Motor neuron (in vitro differentiated cells): Measurements from ENCODE around the gene MKKS. TPM values are rescaled to one million over a fixed set of nuclear protein-coding genes. Genes with fewer than 3 reads are reported as not detected.
A peak's percentile ranks its signal among the peaks of the same experiment; 100 is the strongest.

ENCODE experiments used
- ATAC-seq, 8 experiments: fragments of 200-7000 bp; cut with Tn5 transposase; replicated peaks in 6 of 8; 2 replicates each; pipeline ENCODE4 v1.8.0; 2021; ENCODE audit warnings: mild to moderate bottlenecking in 8 of 8, moderate library complexity in 8 of 8
- H3K27ac ChIP-seq, 2 donors: fragments of 250-450 bp; sonication (Bioruptor Pico); 2 replicates each; pipeline ENCODE4 v1.9.0; 2021; ENCODE audit warnings: antibody characterized with exemption in 2 of 2, mild to moderate bottlenecking in 2 of 2, moderate library complexity in 1 of 2
- H3K4me1 ChIP-seq, 2 donors: fragments of 250-450 bp; sonication (Bioruptor Pico); replicated peaks in 1 of 2; 2 replicates each; pipeline ENCODE4 v1.6.1; 2021; ENCODE audit warnings: antibody characterized with exemption in 2 of 2, mild to moderate bottlenecking in 2 of 2, moderate library complexity in 1 of 2
- H3K4me3 ChIP-seq, 5 donors: fragments of 250-450 bp; sonication (Bioruptor Pico); 2 replicates each; pipeline ENCODE4 v1.9.0; 2021; ENCODE audit warnings: antibody characterized with exemption in 5 of 5, mild to moderate bottlenecking in 5 of 5, moderate library complexity in 4 of 5
- WGBS, 10 experiments: fragments of 450-650 bp; shearing (Covaris generic); methylation state at CpG; one replicate each; pipeline ENCODE4 v1.0.0; 2022; 5-methylcytosine and 5-hydroxymethylcytosine counted together
- in situ Hi-C, 9 experiments: fragments of 400-800 bp; cut with MboI; loops; one replicate each; pipeline ENCODE4 v1.15.0; 2021; ENCODE audit warnings: low sequenced_read_pairs in 9 of 9, low pct_unique_long_range_greater_than_20kb in 2 of 9; ENCODE audit not compliant: unreplicated experiment in 9 of 9
- total RNA-seq, 8 experiments: library from RNA; unstranded; fragments of 300-600 nt; gene quantifications; 2 replicates each; pipeline versions ENCODE4 v1.2.3 to v1.2.4, GENCODE V29; 2022

Gene MKKS
- 10 to 100 TPM in 7 of 8 experiments, 1 to 10 TPM in 1; 8.5 to 18.7 (median 14.1) TPM for total RNA-seq

- peak; percentile 69 to 80 (median 78) for ATAC-seq
- H3K4me3 ChIP-seq, result peak within 1 kb of the TSS; percentile 58 to 91 (median 80)
- in situ Hi-C loops, result loop anchor here in 3 of 9 experiments (10.0 to 25.0 kb wide), 4 partner anchors 447 to 1022 kb away; no protein-coding TSS in a partner anchor
- 0 to 1% (median 0%) methylated on average over 1 to 28 of the region's 73 CpGs; no CpG with 5 or more reads in 2 of the 10 experiments for WGBS, 10 experiments
- H3K27ac ChIP-seq, result peak within 1 kb of the TSS; percentile 87 to 88
- peaks cover 5 to 10% of the 10 kb centered on the region in 2 donors for H3K4me1 ChIP-seq
Observed at GRCh38 chr20:10433623-10434466, at the start of gene MKKS. MKKS (minus strand) TSS chr20:10434222; CDS start chr20:10413514, 20,708 bp downstream.

DNA sequence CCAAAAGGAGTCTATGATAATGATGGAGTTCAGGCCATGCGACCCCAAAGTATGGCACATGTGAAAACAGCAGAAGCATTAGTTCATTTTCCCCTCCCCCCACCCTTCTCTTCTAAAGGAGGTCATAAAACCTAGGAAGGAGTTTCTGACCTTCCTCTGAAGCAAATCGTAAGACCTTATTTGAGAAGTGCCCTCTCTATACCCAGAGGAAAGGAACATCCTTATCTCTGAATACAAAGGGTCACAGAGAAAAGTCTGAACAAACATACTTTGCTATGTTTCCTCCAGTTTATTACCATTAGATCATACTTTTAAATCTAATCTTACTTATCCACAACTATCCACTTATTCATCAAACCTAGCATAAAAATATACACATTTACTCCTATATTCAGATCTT is 49.7 kb upstream of the MKKS start:
- Histone ChIP-seq H3K4me3 (no peak overlapping the region), H3K4me1 (no peaks in the 10 kb centered on the region), H3K27ac (no peak overlapping the region)
- ATAC-seq, result no peak
- in situ Hi-C loops, result no loop called here
- WGBS, 10 experiments, result 89 to 100% (median 95%) methylated on average over 1 to 2 of the region's 2 CpGs; no CpG with 5 or more reads in 4 of the 10 experiments

DNA sequence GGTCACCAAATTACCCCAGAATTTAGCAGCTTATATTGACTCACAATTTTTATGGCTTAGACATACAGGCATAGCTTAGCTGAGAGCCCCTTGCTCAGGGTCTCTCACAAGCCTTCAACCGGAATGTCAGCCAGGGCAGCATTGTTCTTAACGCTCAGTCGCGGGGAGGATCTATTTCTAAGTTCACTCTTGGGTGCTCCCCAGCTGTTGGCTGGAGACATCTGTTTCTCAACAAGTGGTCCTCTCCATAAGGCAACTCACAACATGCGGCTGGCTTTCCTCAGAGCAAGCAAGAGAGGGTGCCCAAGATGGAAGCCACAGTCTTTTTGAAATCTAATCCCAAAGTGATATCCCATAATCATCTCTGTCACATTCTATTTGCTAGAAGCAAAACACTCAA is 47.7 kb upstream of the MKKS start:
- in situ Hi-C loops, result no loop called here
- Histone ChIP-seq H3K4me3 (no peak overlapping the region), H3K4me1 (no peaks in the 10 kb centered on the region), H3K27ac (no peak overlapping the region)
- WGBS, 10 experiments, result 14 to 100% (median 86%) methylated on average over 1 to 5 of the region's 5 CpGs; no CpG with 5 or more reads in 1 of the 10 experiments
- ATAC-seq, result no peak

- Histone ChIP-seq H3K4me1 (no peaks in the 10 kb centered on the region), H3K4me3 (no peak overlapping the region), H3K27ac (no peak overlapping the region)
- WGBS, 10 experiments, result 60 to 100% (median 89%) methylated on average over 1 to 4 of the region's 4 CpGs; no CpG with 5 or more reads in 3 of the 10 experiments
- in situ Hi-C loops, result no loop called here
- no peak for ATAC-seq
Observed at GRCh38 chr20:10478930-10479329, 44.9 kb upstream of the MKKS start.

GRCh38 chr20:10478205-10478604 is 44.2 kb upstream of the MKKS start:
- ATAC-seq, result no peak
- in situ Hi-C loops, result no loop called here
- H3K4me3 ChIP-seq, result no peak overlapping the region
- H3K27ac ChIP-seq, result no peak overlapping the region
- 75 to 100% (median 94%) methylated on average over 1 of the region's 1 CpG; no CpG with 5 or more reads in 4 of the 10 experiments for WGBS, 10 experiments
- H3K4me1 ChIP-seq, result no peaks in the 10 kb centered on the region

DNA sequence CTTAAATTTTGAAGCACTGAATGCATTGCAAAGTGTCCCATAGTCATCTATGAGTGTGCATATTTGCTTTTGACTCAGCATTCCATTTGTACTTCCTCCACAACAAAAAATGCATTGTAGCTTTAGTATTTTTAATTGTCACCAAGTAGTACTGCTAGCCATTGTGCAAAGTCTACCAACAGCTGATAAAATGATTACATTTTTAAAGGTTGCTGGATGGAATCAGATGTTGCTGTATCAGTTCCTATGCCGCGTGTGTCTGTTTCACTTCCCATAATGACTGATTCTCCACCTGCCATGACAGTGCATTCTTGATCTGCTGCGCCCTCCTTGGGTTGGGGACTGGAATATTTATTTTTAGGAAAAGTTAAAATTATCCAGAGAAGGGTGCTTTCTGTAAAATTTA is 42.3 kb upstream of the MKKS start:
- Histone ChIP-seq H3K4me3 (no peak overlapping the region), H3K27ac (no peak overlapping the region), H3K4me1 (no peaks in the 10 kb centered on the region)
- in situ Hi-C loops, result no loop called here
- ATAC-seq, result peak in 2 of 8 experiments; percentile 42 to 66
- 86 to 100% (median 93%) methylated on average over 1 to 3 of the region's 3 CpGs; no CpG with 5 or more reads in 2 of the 10 experiments for WGBS, 10 experiments

DNA sequence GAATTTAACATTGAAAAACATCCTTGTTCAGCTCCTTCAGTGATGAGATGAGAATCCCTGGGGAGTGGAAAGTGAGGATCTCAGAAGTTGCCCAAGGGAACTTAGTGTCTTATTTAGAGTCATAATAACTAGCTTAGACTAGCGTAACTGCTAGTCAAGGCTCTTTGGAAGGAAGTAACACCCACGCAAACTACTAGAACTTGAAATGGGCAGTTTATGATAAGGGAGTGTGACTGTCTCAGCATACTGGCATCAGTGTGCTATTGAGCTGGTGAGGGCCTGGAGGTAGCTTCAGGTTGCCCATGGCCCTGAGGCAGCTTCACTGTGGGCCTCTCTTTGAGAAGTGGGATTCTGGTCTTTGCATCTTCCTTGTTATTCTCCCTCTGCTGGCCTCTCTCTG is 41.2 kb upstream of the MKKS start:
- in situ Hi-C loops, result no loop called here

DNA sequence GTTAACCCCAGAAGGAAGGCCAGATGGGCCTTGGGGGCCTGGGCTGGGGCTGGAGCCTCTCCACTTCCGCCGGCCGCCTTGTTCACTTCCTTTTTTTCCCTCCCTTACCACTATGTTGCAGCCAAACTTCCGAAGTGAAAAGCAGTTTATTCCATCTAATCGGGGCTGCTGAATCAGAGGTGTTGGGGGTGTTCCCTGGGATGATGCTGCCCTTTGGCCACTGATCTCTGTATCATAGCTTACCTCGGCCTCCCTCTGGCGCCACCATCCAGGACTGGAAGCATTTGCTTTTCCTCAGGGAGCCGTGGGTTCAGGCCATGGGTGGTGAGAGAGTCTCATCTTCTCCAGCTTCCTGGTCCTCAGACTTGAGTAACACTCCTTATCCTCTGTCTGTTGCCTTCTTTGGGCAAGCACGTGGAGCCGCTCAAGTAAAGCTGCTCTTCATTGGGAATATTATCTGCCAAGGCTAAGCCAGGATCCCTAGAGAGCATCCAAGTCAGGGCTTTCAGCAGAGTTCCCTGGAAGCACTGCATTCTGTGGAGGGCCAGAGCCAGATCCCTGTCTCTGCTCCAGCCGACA is 40.7 kb upstream of the MKKS start:
- H3K27ac ChIP-seq, result no peak overlapping the region
- no peak for ATAC-seq
- in situ Hi-C loops, result loop anchor here in 1 of 9 experiments (25.0 kb wide), 1 partner anchor 163 kb away; no protein-coding TSS in a partner anchor
- no peaks in the 10 kb centered on the region for H3K4me1 ChIP-seq
- 70 to 100% (median 90%) methylated on average over 2 to 6 of the region's 11 CpGs; no CpG with 5 or more reads in 4 of the 10 experiments for WGBS, 10 experiments
- H3K4me3 ChIP-seq, result no peak overlapping the region

More for the DNA sequence above, 41.2 kb upstream of the MKKS start:
- no peak for ATAC-seq
- 85 to 100% (median 93%) methylated on average over 1 to 2 of the region's 2 CpGs; no CpG with 5 or more reads in 4 of the 10 experiments for WGBS, 10 experiments
- no peaks in the 10 kb centered on the region for H3K4me1 ChIP-seq
- H3K27ac ChIP-seq, result no peak overlapping the region
- H3K4me3 ChIP-seq, result no peak overlapping the region

GRCh38 chr20:10472871-10473270 is 38.8 kb upstream of the MKKS start:
- Histone ChIP-seq H3K4me1 (no peaks in the 10 kb centered on the region), H3K4me3 (no peak overlapping the region), H3K27ac (no peak overlapping the region)
- no peak for ATAC-seq
- in situ Hi-C loops, result loop anchor here in 1 of 9 experiments (25.0 kb wide), 1 partner anchor 164 kb away; no protein-coding TSS in a partner anchor
- WGBS, 10 experiments, result 80 to 100% (median 88%) methylated on average over 1 to 2 of the region's 2 CpGs; no CpG with 5 or more reads in 3 of the 10 experiments

GRCh38 chr20:10470276-10470675 is 36.3 kb upstream of the MKKS start:
- in situ Hi-C loops, result loop anchor here in 1 of 9 experiments (25.0 kb wide), 1 partner anchor 167 kb away; no protein-coding TSS in a partner anchor
- peaks cover 5 to 6% of the 10 kb centered on the region in 2 donors for H3K4me1 ChIP-seq

DNA sequence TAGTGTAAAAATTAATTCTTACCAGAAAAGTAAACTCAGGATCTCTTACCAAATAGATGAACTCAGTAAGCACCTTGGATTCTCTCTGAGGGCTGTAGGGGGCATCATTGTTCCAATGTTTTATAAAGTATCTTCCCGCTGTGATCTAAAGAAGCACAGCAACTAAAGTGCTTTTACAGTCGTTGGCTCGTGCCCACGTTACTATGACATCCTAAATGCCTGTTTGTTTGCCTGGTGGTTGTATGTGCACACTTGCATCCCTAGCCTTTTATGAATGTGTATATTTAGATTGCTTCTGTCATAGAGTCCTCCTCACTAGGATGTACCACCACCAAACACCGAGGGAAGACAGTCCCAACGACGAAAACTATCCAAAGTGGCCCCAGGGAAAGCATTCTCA is 35.6 kb upstream of the MKKS start:
- in situ Hi-C loops, result loop anchor here in 1 of 9 experiments (25.0 kb wide), 1 partner anchor 168 kb away; no protein-coding TSS in a partner anchor
- ATAC-seq, result peak in 7 of 8 experiments; percentile 30 to 95 (median 72)
- peaks cover 5 to 6% of the 10 kb centered on the region in 2 donors for H3K4me1 ChIP-seq
- H3K4me3 ChIP-seq, result no peak overlapping the region
- no peak overlapping the region for H3K27ac ChIP-seq
- WGBS, 10 experiments, result 23 to 45% (median 38%) methylated on average over 3 to 7 of the region's 7 CpGs; no CpG with 5 or more reads in 3 of the 10 experiments

More at GRCh38 chr20:10470276-10470675, 36.3 kb upstream of the MKKS start:
- 90 to 100% (median 95%) methylated on average over 1 to 6 of the region's 6 CpGs; no CpG with 5 or more reads in 1 of the 10 experiments for WGBS, 10 experiments
- Histone ChIP-seq H3K4me3 (no peak overlapping the region), H3K27ac (no peak overlapping the region)
- ATAC-seq, result no peak

DNA sequence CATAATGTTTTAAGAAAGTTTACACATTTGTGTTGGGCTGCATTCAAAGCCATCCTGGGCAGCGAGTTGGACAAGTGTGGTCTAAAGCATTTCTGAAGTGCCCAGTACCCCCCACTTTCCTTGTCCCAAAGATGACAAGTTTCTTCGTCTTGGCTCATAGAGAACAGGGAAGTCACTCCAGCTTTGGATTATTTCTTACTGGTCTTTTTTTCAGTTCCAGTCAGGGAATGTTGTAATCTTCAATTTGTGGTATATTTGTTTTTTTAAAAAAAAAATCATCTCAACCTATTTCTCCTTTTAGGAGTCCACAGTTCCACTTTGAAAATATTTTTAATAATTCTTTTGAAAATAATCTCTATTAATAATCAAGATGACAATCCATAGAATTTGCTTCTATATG is 35.0 kb upstream of the MKKS start:
- WGBS, 10 experiments, result 17 to 100% (median 80%) methylated on average over 1 to 2 of the region's 2 CpGs
- in situ Hi-C loops, result loop anchor here in 1 of 9 experiments (25.0 kb wide), 1 partner anchor 168 kb away; no protein-coding TSS in a partner anchor
- H3K4me1 ChIP-seq, result peaks cover 5 to 6% of the 10 kb centered on the region in 2 donors
- H3K27ac ChIP-seq, result no peak overlapping the region
- ATAC-seq, result no peak
- H3K4me3 ChIP-seq, result no peak overlapping the region
